NB4 (cell line): ENCODE measurements around the gene ZNF628.
A peak's percentile ranks its signal among the peaks of the same experiment; 100 is the strongest.

Experiments
- DNase-seq: peaks from one replicate; pipeline ENCODE4 v3.0.0; 2010; ENCODE audit warnings: low read depth
- H3K4me3 ChIP-seq: one replicate; pipeline ENCODE4 v1.5.1; 2011; ENCODE audit warnings: mild to moderate bottlenecking, low read depth, low read length, moderate library complexity
- CTCF ChIP-seq: IDR thresholded peaks from one replicate; pipeline ENCODE4 v1.5.1; 2012; ENCODE audit warnings: low read depth, low read length
- MAX ChIP-seq: IDR thresholded peaks from 2 replicates; pipeline ENCODE4 v1.6.1; 2011; ENCODE audit warnings: low read depth, low read length
- MYC ChIP-seq: IDR thresholded peaks from 2 replicates; pipeline ENCODE4 v1.6.1; 2011; ENCODE audit warnings: low read depth, low read length
- POLR2A ChIP-seq: IDR thresholded peaks from 2 replicates; pipeline ENCODE4 v1.6.1; 2011; ENCODE audit warnings: mild to moderate bottlenecking; ENCODE audit not compliant: insufficient read length; ENCODE audit errors: extremely low read depth

The ZNF628 gene

GRCh38 chr19:55452749-55453346, 23.6 kb upstream of the ZNF628 start:
- TF ChIP-seq POLR2A (no peak), CTCF (no peak), MYC (no peak), MAX (no peak)
- peak; percentile 67 for DNase-seq
- no peak overlapping the region for H3K4me3 ChIP-seq

DNA sequence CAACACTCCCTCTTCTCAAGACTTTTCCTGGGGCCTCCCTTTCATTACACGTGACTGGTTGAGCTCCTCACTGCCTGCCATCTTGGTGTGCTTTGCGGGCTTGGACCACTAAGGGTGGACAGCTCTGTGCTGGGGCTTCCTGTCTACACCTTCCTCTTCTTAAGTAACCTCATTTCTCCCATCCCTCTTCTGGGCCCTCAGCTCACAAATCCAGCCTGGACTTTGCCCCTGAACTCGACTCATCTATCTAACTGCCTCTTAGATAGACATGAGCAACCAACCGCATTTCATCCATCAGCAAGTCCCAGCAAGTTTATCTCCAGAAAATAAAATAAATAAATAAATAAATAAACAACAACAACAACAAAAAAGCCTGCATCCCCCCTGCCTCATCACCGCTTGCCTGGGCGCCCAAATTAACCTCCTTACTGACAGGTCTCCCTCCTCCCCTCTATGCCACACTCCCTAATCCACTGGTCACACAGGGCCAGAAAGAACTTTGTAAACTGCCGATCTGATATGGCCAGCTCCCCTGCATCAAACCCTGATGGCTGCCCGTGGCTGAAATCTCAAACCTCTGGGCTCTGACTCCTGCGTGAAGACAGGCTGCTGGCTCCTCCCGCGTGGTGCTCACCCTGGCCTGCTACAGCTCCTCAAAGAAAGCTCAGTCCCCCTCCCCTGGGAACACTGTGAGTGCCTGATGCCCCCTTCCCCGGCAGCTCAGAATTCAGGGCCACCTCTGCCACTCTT, 22.7 kb upstream of the ZNF628 start:
- no peak for DNase-seq
- TF ChIP-seq MAX (no peak), MYC (no peak), CTCF (no peak), POLR2A (no peak)
- no peak overlapping the region for H3K4me3 ChIP-seq

DNA sequence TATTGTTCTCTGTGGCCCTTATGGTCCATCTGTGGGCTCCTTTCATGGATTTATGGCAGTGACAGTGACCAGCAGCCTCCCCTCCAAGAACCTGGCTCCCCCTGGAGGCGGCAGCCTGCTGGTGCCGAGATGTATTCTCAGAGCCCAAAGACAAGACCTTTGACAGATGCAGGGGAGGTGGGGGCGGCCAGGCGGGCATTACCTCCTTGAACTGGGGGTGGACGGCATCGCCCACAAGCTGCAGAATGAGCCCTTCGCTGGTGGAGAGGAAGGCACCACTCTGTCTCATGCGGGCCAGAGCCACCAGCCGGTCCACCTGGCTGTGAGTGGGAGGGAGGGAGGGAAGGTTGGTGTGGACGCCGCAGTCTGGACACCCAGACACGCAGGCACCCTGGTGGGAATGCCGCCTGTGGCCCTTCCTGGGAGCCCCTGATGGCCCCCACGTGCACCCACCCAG, 21.6 kb upstream of the ZNF628 start:
- no peak overlapping the region for H3K4me3 ChIP-seq
- peak; percentile 46 for DNase-seq
- TF ChIP-seq MYC (no peak), MAX (no peak), CTCF (peak; percentile 57), POLR2A (no peak)

- no peak for DNase-seq
- TF ChIP-seq MAX (no peak), CTCF (no peak), MYC (no peak), POLR2A (no peak)
Observed at GRCh38 chr19:55455576-55456235, 20.7 kb upstream of the ZNF628 start.

DNA sequence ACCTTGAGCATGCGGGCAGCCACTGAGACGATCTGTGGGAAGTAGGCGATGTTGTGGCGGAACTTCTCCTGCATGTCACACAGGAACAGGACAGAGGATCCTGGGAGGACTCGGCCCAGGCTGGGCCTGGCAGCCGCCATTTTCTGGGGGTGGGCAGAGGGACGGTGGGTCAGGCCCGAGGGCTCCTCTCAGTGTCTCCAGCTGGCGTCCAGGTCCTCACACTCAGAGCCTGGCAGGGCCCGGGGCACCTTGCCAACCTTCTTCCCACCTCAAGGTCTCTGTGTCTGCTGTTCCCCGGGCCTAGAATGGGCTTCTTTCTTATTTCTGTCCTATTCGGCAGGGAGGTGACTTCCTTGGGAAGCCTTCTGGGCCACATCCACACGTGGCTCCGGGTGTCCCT, 20.1 kb upstream of the ZNF628 start:
- no peak overlapping the region for H3K4me3 ChIP-seq
- TF ChIP-seq POLR2A (no peak), MAX (no peak), MYC (no peak), CTCF (no peak)
- DNase-seq = no peak

More at GRCh38 chr19:55455576-55456235, 20.7 kb upstream of the ZNF628 start:
- H3K4me3 ChIP-seq = no peak overlapping the region
